ENCODE results near the gene HK1.
"Not testable (repeated sequence)": the region's sequence is repeated elsewhere in the genome, so short reads cannot be mapped to it uniquely, and the experiment has no call there.

HK1 gene

DNA sequence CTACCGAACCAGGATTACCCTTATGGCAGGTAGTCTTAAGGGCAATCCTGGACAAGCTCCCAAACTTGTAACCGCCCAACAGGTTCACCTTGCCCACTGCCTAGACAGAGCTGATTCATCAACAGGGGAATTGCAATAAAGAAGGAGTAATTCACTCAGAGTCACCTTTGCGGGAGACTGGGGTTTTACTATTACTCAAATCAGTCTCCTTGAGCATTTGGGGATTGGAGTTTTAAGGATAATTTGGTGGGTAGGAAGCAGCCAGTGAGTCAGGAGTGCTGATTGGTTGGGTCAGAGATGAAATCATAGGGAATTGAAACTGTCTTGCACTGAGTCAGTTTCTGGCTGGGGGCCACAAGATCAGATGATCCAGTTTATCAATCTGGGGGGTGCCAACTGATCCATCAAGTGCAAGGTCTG lies 25.3 kb downstream of the HK1 start:
- no peak overlapping the region for H4K12ac ChIP-seq (ENCODE audit: low read depth, low read length)
- no peaks in the 10 kb centered on the region for H3K9me3 ChIP-seq (ENCODE audit: insufficient read depth, low read depth, low read length)

DNA sequence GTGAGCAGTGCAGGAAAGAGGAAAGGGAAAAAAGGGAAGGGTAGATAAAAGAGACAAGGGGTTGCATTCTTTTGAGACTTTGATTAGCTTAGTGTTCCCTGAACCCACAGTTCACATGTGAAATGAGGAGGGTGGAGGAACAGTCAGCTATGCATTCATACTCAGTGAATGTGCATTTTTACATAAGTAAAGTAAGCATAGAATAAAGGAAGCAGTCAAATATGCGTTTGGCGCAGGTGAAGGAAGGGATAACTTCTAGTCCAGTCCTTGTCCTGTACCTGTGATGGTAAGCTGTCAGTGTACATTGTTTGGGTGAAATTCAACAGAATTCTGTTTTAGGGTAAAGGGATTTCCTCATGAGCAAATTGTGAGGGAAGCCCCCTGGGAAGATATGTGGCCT lies 28.1 kb downstream of the HK1 start:
- Histone ChIP-seq H4K91ac (ENCODE audit: low read depth, low read length) (no peak overlapping the region), H3K9ac (ENCODE audit: low read length) (no peak overlapping the region), H2BK120ac (ENCODE audit: insufficient read depth, low read length, poor library complexity) (no peak overlapping the region), H2BK12ac (ENCODE audit: low read length) (no peak overlapping the region), H3K18ac (ENCODE audit: low read length) (no peak overlapping the region), H4K8ac (ENCODE audit: low read depth, low read length) (no peak overlapping the region), H3K23ac (ENCODE audit: low read length) (no peak overlapping the region), H2BK5ac (ENCODE audit: low read depth, low read length, poor library complexity) (no peak overlapping the region), H3K4ac (ENCODE audit: low read depth, low read length) (no peak overlapping the region), H4K12ac (ENCODE audit: low read depth, low read length) (no peak overlapping the region), H3K4me2 (ENCODE audit: low read length) (no peak overlapping the region), H2AFZ (ENCODE audit: insufficient read depth, low read length, poor library complexity) (no peak overlapping the region), H3K79me2 (ENCODE audit: control insufficient read depth, insufficient read depth, low read length, poor library complexity) (no peaks in the 10 kb centered on the region), H2AK5ac (ENCODE audit: low read length) (no peak overlapping the region), H3K9me3 (ENCODE audit: insufficient read depth, low read depth, low read length) (no peaks in the 10 kb centered on the region), H3K36me3 (ENCODE audit: control insufficient read depth in 1 of 2, insufficient read depth in 2 of 2, low read length in 2 of 2) (no peaks in the 10 kb centered on the region), H3K4me3 (ENCODE audit: low read depth, low read length) (no peak overlapping the region), H3K4me1 (ENCODE audit: control insufficient read depth in 1 of 2, insufficient read depth in 2 of 2, low read length in 2 of 2) (peaks cover 0 to 3% of the 10 kb centered on the region in 2 experiments), H3K27me3 (ENCODE audit: insufficient read depth, low read length) (no peaks in the 10 kb centered on the region), H3K27ac (ENCODE audit: low read depth, low read length) (no peak overlapping the region), H3K79me1 (ENCODE audit: low read length) (no peaks in the 10 kb centered on the region), H3K14ac (ENCODE audit: low read length) (no peak overlapping the region)
- no CpG with 5 or more reads among the region's 2 CpGs for whole genome bisulfite sequencing (ENCODE audit: extremely low coverage, insufficient coverage, insufficient read length)
- DNase-seq = no peak

More for the DNA sequence above, 25.3 kb downstream of the HK1 start:
- H3K4me3 ChIP-seq (ENCODE audit: low read depth, low read length) = no peak overlapping the region
- no CpG with 5 or more reads among the region's 3 CpGs for WGBS (ENCODE audit: extremely low coverage, insufficient coverage, insufficient read length)
- no peaks in the 10 kb centered on the region for H3K79me1 ChIP-seq (ENCODE audit: low read length)
- H3K36me3 ChIP-seq (ENCODE audit: control insufficient read depth in 1 of 2, insufficient read depth in 2 of 2, low read length in 2 of 2) = no peaks in the 10 kb centered on the region
- H3K14ac ChIP-seq (ENCODE audit: low read length) = no peak overlapping the region
- no peak overlapping the region for H2BK5ac ChIP-seq (ENCODE audit: low read depth, low read length, poor library complexity)
- DNase-seq = no peak
- H3K27me3 ChIP-seq (ENCODE audit: insufficient read depth, low read length) = no peaks in the 10 kb centered on the region
- no peak overlapping the region for H3K4ac ChIP-seq (ENCODE audit: low read depth, low read length)
- no peak overlapping the region for H3K27ac ChIP-seq (ENCODE audit: low read depth, low read length)
- no peak overlapping the region for H3K23ac ChIP-seq (ENCODE audit: low read length)
- no peak overlapping the region for H2BK120ac ChIP-seq (ENCODE audit: insufficient read depth, low read length, poor library complexity)
- H3K4me1 ChIP-seq (ENCODE audit: control insufficient read depth in 1 of 2, insufficient read depth in 2 of 2, low read length in 2 of 2) = no peaks in the 10 kb centered on the region
- H4K8ac ChIP-seq (ENCODE audit: low read depth, low read length) = no peak overlapping the region
- no peak overlapping the region for H2AFZ ChIP-seq (ENCODE audit: insufficient read depth, low read length, poor library complexity)
- no peak overlapping the region for H3K18ac ChIP-seq (ENCODE audit: low read length)
- no peak overlapping the region for H3K4me2 ChIP-seq (ENCODE audit: low read length)
- H4K91ac ChIP-seq (ENCODE audit: low read depth, low read length) = no peak overlapping the region
- H2BK12ac ChIP-seq (ENCODE audit: low read length) = no peak overlapping the region
- no peak overlapping the region for H3K9ac ChIP-seq (ENCODE audit: low read length)
- peak overlapping the region; percentile 35 for H2AK5ac ChIP-seq (ENCODE audit: low read length)
- no peaks in the 10 kb centered on the region for H3K79me2 ChIP-seq (ENCODE audit: control insufficient read depth, insufficient read depth, low read length, poor library complexity)

DNA sequence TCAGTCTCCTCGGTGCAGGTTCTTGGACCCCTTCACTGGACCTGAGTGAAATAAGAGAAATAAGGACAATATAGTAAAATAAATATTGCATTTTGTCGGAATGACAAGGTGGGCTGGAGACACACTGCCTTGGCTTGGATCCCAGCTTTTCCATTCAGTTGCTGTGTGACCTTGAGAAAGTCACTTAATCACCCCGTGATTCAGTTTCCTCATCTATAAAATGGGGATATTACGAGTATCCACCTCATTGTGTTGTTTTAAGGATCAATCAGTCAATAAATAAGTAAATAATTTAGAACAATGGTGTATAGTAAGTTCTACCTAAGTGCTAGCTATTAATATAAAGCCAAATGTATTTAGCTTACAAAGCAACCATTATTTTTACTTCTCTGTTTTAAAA lies 29.1 kb downstream of the HK1 start:
- H3K79me1 ChIP-seq (ENCODE audit: low read length) = peaks cover 2% of the 10 kb centered on the region
- no peak overlapping the region for H3K4me2 ChIP-seq (ENCODE audit: low read length)
- H3K36me3 ChIP-seq (ENCODE audit: control insufficient read depth in 1 of 2, insufficient read depth in 2 of 2, low read length in 2 of 2) = no peaks in the 10 kb centered on the region
- H3K23ac ChIP-seq (ENCODE audit: low read length) = no peak overlapping the region
- no peak for DNase-seq
- H3K14ac ChIP-seq (ENCODE audit: low read length) = no peak overlapping the region
- H2BK12ac ChIP-seq (ENCODE audit: low read length) = no peak overlapping the region
- H3K4ac ChIP-seq (ENCODE audit: low read depth, low read length) = no peak overlapping the region
- no peak overlapping the region for H3K4me3 ChIP-seq (ENCODE audit: low read depth, low read length)
- H2BK120ac ChIP-seq (ENCODE audit: insufficient read depth, low read length, poor library complexity) = no peak overlapping the region
- H3K9me3 ChIP-seq (ENCODE audit: insufficient read depth, low read depth, low read length) = no peaks in the 10 kb centered on the region
- no peak overlapping the region for H3K9ac ChIP-seq (ENCODE audit: low read length)
- H4K8ac ChIP-seq (ENCODE audit: low read depth, low read length) = no peak overlapping the region
- no peak overlapping the region for H4K91ac ChIP-seq (ENCODE audit: low read depth, low read length)
- H3K27me3 ChIP-seq (ENCODE audit: insufficient read depth, low read length) = no peaks in the 10 kb centered on the region
- no peak overlapping the region for H2BK5ac ChIP-seq (ENCODE audit: low read depth, low read length, poor library complexity)
- H2AK5ac ChIP-seq (ENCODE audit: low read length) = no peak overlapping the region
- peaks cover 3 to 5% of the 10 kb centered on the region in 2 experiments for H3K4me1 ChIP-seq (ENCODE audit: control insufficient read depth in 1 of 2, insufficient read depth in 2 of 2, low read length in 2 of 2)
- no peak overlapping the region for H2AFZ ChIP-seq (ENCODE audit: insufficient read depth, low read length, poor library complexity)
- H3K18ac ChIP-seq (ENCODE audit: low read length) = no peak overlapping the region
- no peak overlapping the region for H3K27ac ChIP-seq (ENCODE audit: low read depth, low read length)
- H3K79me2 ChIP-seq (ENCODE audit: control insufficient read depth, insufficient read depth, low read length, poor library complexity) = no peaks in the 10 kb centered on the region
- no peak overlapping the region for H4K12ac ChIP-seq (ENCODE audit: low read depth, low read length)
- no CpG with 5 or more reads among the region's 4 CpGs for WGBS (ENCODE audit: extremely low coverage, insufficient coverage, insufficient read length)

DNA sequence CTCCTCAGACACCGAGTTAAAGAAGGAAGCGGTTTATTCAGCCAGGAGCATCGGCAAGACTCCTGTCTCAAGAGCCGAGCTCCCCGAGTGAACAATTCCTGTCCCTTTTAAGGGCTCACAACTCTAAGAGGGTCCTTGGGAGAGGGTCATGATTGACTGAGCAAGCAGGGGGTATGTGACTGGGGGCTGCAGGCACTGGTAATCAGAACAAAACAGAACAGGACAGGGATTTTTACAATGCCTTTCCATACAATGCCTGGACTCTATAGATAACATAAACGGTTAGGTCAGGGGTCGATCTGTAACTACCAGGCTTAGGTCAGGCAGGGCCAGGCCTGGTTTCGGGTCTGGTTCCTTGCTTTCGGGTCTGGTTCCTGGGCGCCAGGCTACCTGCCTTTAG lies 30.0 kb downstream of the HK1 start:
- not testable (repeated sequence) for H2BK5ac ChIP-seq (ENCODE audit: low read depth, low read length, poor library complexity); H3K23ac ChIP-seq (ENCODE audit: low read length); H4K8ac ChIP-seq (ENCODE audit: low read depth, low read length); H3K4ac ChIP-seq (ENCODE audit: low read depth, low read length); H3K9ac ChIP-seq (ENCODE audit: low read length); H3K14ac ChIP-seq (ENCODE audit: low read length); H3K4me3 ChIP-seq (ENCODE audit: low read depth, low read length); H4K91ac ChIP-seq (ENCODE audit: low read depth, low read length); H4K12ac ChIP-seq (ENCODE audit: low read depth, low read length); H3K27ac ChIP-seq (ENCODE audit: low read depth, low read length); H3K27me3 ChIP-seq (ENCODE audit: insufficient read depth, low read length); H2BK12ac ChIP-seq (ENCODE audit: low read length); H2BK120ac ChIP-seq (ENCODE audit: insufficient read depth, low read length, poor library complexity); H2AK5ac ChIP-seq (ENCODE audit: low read length); H3K79me2 ChIP-seq (ENCODE audit: control insufficient read depth, insufficient read depth, low read length, poor library complexity); DNase-seq; H3K4me2 ChIP-seq (ENCODE audit: low read length); H3K79me1 ChIP-seq (ENCODE audit: low read length); H3K9me3 ChIP-seq (ENCODE audit: insufficient read depth, low read depth, low read length); H3K18ac ChIP-seq (ENCODE audit: low read length); H2AFZ ChIP-seq (ENCODE audit: insufficient read depth, low read length, poor library complexity); H3K36me3 ChIP-seq (ENCODE audit: control insufficient read depth in 1 of 2, insufficient read depth in 2 of 2, low read length in 2 of 2)
- no CpG with 5 or more reads among the region's 10 CpGs for WGBS (ENCODE audit: extremely low coverage, insufficient coverage, insufficient read length)
- peaks cover 9 to 11% of the 10 kb centered on the region in 2 experiments for H3K4me1 ChIP-seq (ENCODE audit: control insufficient read depth in 1 of 2, insufficient read depth in 2 of 2, low read length in 2 of 2)
